Panc1 (cell line): Measurements from ENCODE around the gene RXFP2. TPM values are rescaled to one million over a fixed set of nuclear protein-coding genes. Genes with fewer than 3 reads are reported as not detected.

Source experiments
- ATAC-seq: fragments of 200-7000 bp; cut with Tn5 transposase; 2 replicates; pipeline ENCODE4 v1.9.1; 2020; ENCODE audit warnings: mild to moderate bottlenecking, moderate library complexity
- BruUV-seq: library from RNA; stranded (reverse); fragments of 400-500 nt; replicated peaks from 2 replicates; lab custom pipeline; 2021; lab: Mats Ljungman, UMichigan
- CTCF ChIA-PET: fragments of 300-600 bp; sonication (Branson Sonifier 250); formaldehyde crosslinking; loops from one replicate; lab custom pipeline; 2022; ENCODE audit warnings: antibody characterized with exemption; lab: Charles Lee
- POLR2A ChIA-PET: fragments of 300-600 bp; sonication (Branson Sonifier 250); formaldehyde crosslinking; loops from one replicate; lab custom pipeline; 2022; ENCODE audit warnings: antibody characterized with exemption; lab: Charles Lee
- DNase-seq: peaks from one replicate; pipeline ENCODE4 v3.0.0-alpha.2; 2010; ENCODE audit warnings: low read depth, low spot score
- H3K27ac ChIP-seq: 2 replicates; pipeline ENCODE4 v1.5.1; 2011; ENCODE audit warnings: mild to moderate bottlenecking, low read length, inconsistent platforms
- H3K27me3 ChIP-seq: fragments of 200-500 bp; sonication (Bioruptor generic); 2 replicates; pipeline ENCODE4 v1.6.0; 2014; ENCODE audit warnings: low read length, inconsistent platforms; ENCODE audit not compliant: control insufficient read depth, insufficient read depth
- H3K36me3 ChIP-seq: fragments of 200-500 bp; sonication (Bioruptor generic); 2 replicates; pipeline ENCODE4 v1.5.1; 2014; ENCODE audit warnings: inconsistent platforms, mild to moderate bottlenecking, low read length, moderate library complexity; ENCODE audit not compliant: control insufficient read depth, insufficient read depth
- H3K4me1 ChIP-seq: 2 replicates; pipeline ENCODE4 v1.5.1; 2011; ENCODE audit warnings: inconsistent platforms, mild to moderate bottlenecking, low read length, moderate library complexity; ENCODE audit not compliant: control insufficient read depth, insufficient read depth
- H3K4me3 ChIP-seq, 2 experiments: 2 replicates each; pipeline ENCODE4 v1.5.1; 2011 to 2012; ENCODE audit warnings: low read depth in 2 of 2, low read length in 2 of 2, mild to moderate bottlenecking in 2 of 2, inconsistent platforms in 1 of 2, moderate library complexity in 1 of 2
- H3K9me3 ChIP-seq: fragments of 200-500 bp; sonication (Bioruptor generic); 2 replicates; pipeline ENCODE4 v1.5.1; 2014; ENCODE audit warnings: low read depth, mild to moderate bottlenecking, inconsistent platforms, low read length, moderate library complexity; ENCODE audit not compliant: control insufficient read depth, insufficient read depth
- POLR2AphosphoS5 ChIP-seq: IDR thresholded peaks from 2 replicates; pipeline ENCODE4 v1.6.1; 2012; ENCODE audit warnings: mild to moderate bottlenecking, low read depth, low read length, moderate library complexity
- SIN3A ChIP-seq: IDR thresholded peaks from 2 replicates; pipeline ENCODE4 v1.6.1; 2012; ENCODE audit warnings: low read depth, mild to moderate bottlenecking, low read length, moderate library complexity, borderline replicate concordance; ENCODE audit not compliant: insufficient read depth
- TCF7L2 ChIP-seq: IDR thresholded peaks from 2 replicates; pipeline ENCODE4 v1.6.1; 2011; ENCODE audit warnings: mild to moderate bottlenecking, low read depth, low read length, inconsistent platforms
- in situ Hi-C: cut with HindIII; loops from 2 replicates; pipeline ENCODE4 v1.10.0; 2016; ENCODE audit warnings: low sequenced_read_pairs, low pct_unique_long_range_greater_than_20kb
- intact Hi-C: fragments of 100-400 bp; cut with micrococcal nuclease; formaldehyde crosslinking; loops from one replicate; pipeline ENCODE4 v1.10.0; 2022; ENCODE audit not compliant: unreplicated experiment
- total RNA-seq: library from RNA; stranded (reverse); gene quantifications from one replicate; pipeline ENCODE4 v1.2.1, GENCODE V29; 2021; ENCODE audit not compliant: unreplicated experiment
- TF ChIP-seq, protein P1 (sequence below): fragments of 450-650 bp; IDR thresholded peaks from 2 replicates; pipeline ENCODE4 v1.5.1; 2017; ENCODE audit warnings: mild to moderate bottlenecking
- TF ChIP-seq, protein P2 (sequence below), 2 experiments: IDR thresholded peaks; 2 replicates each; pipeline ENCODE4 v1.6.1; 2011 to 2012; ENCODE audit warnings: low read depth in 2 of 2, control low read depth in 1 of 2, low read length in 1 of 2, mild to moderate bottlenecking in 1 of 2, moderate library complexity in 1 of 2; ENCODE audit not compliant: insufficient read depth in 1 of 2

Gene RXFP2
- total RNA-seq, 1 experiment from 2014 or later = not detected

GRCh38 chr13:31805841-31806240, 66.5 kb downstream of the RXFP2 start:
- H3K4me1 ChIP-seq = no peaks in the 10 kb centered on the region
- no TSS peak for BruUV-seq
- in situ Hi-C loops (no loop called here), intact Hi-C loops (no loop called here)
- H3K9me3 ChIP-seq = no peaks in the 10 kb centered on the region
- no peak for TF ChIP-seq POLR2AphosphoS5
- no peak for TF ChIP-seq TCF7L2
- H3K36me3 ChIP-seq = no peaks in the 10 kb centered on the region
- CTCF ChIA-PET = no interaction called here
- no peaks in the 10 kb centered on the region for H3K27me3 ChIP-seq
- H3K27ac ChIP-seq = no peak overlapping the region
- POLR2A ChIA-PET = no interaction called here
- no peak overlapping the region for H3K4me3 ChIP-seq
- DNase-seq (no peak), ATAC-seq (no peak)

DNA sequence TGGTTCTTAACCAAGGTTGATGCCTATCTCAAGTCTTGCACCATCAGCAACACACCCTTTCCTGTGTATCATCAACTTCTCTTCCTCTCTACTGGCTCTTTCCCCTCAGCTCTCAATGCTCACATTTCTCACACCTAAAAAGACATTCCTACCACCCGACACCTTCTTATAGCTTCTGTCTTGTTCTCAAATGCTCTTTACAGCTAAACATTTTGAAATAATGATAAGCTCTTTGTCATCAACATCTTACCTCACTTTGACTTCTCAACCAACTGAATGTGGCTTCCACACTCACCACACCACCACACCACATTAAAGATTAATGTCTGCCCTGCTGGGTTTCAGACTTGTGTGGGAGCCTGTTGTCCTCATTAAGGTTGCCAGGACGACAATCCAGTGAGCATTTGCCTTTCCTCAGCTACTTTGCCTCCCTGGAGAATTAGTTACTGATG, 67.8 kb downstream of the RXFP2 start:
- CTCF ChIA-PET = no interaction called here
- in situ Hi-C loops (no loop called here), intact Hi-C loops (no loop called here)
- Histone ChIP-seq H3K4me3 (no peak overlapping the region), H3K4me1 (no peaks in the 10 kb centered on the region), H3K27me3 (no peaks in the 10 kb centered on the region), H3K36me3 (no peaks in the 10 kb centered on the region), H3K9me3 (no peaks in the 10 kb centered on the region), H3K27ac (no peak overlapping the region)
- ATAC-seq (no peak), DNase-seq (no peak)
- TF ChIP-seq POLR2AphosphoS5 (no peak), SIN3A (no peak), TCF7L2 (no peak)
- TF ChIP-seq, protein P1, sequence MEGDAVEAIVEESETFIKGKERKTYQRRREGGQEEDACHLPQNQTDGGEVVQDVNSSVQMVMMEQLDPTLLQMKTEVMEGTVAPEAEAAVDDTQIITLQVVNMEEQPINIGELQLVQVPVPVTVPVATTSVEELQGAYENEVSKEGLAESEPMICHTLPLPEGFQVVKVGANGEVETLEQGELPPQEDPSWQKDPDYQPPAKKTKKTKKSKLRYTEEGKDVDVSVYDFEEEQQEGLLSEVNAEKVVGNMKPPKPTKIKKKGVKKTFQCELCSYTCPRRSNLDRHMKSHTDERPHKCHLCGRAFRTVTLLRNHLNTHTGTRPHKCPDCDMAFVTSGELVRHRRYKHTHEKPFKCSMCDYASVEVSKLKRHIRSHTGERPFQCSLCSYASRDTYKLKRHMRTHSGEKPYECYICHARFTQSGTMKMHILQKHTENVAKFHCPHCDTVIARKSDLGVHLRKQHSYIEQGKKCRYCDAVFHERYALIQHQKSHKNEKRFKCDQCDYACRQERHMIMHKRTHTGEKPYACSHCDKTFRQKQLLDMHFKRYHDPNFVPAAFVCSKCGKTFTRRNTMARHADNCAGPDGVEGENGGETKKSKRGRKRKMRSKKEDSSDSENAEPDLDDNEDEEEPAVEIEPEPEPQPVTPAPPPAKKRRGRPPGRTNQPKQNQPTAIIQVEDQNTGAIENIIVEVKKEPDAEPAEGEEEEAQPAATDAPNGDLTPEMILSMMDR = no peak
- TF ChIP-seq, protein P2, sequence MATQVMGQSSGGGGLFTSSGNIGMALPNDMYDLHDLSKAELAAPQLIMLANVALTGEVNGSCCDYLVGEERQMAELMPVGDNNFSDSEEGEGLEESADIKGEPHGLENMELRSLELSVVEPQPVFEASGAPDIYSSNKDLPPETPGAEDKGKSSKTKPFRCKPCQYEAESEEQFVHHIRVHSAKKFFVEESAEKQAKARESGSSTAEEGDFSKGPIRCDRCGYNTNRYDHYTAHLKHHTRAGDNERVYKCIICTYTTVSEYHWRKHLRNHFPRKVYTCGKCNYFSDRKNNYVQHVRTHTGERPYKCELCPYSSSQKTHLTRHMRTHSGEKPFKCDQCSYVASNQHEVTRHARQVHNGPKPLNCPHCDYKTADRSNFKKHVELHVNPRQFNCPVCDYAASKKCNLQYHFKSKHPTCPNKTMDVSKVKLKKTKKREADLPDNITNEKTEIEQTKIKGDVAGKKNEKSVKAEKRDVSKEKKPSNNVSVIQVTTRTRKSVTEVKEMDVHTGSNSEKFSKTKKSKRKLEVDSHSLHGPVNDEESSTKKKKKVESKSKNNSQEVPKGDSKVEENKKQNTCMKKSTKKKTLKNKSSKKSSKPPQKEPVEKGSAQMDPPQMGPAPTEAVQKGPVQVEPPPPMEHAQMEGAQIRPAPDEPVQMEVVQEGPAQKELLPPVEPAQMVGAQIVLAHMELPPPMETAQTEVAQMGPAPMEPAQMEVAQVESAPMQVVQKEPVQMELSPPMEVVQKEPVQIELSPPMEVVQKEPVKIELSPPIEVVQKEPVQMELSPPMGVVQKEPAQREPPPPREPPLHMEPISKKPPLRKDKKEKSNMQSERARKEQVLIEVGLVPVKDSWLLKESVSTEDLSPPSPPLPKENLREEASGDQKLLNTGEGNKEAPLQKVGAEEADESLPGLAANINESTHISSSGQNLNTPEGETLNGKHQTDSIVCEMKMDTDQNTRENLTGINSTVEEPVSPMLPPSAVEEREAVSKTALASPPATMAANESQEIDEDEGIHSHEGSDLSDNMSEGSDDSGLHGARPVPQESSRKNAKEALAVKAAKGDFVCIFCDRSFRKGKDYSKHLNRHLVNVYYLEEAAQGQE (IDR thresholded peaks at IDR 0.05; ENCODE audit: insufficient read depth in 1 of 2, low read depth in 2 of 2, low read length in 1 of 2) = no peak
- POLR2A ChIA-PET = no interaction called here
- no TSS peak for BruUV-seq

- H3K27me3 ChIP-seq = no peaks in the 10 kb centered on the region
- CTCF ChIA-PET = no interaction called here
- no peak for DNase-seq
- no peak for ATAC-seq
- H3K4me1 ChIP-seq = no peaks in the 10 kb centered on the region
- H3K36me3 ChIP-seq = no peaks in the 10 kb centered on the region
- in situ Hi-C loops (no loop called here), intact Hi-C loops (no loop called here)
- POLR2A ChIA-PET = no interaction called here
- H3K4me3 ChIP-seq = no peak overlapping the region
- BruUV-seq = no TSS peak
- TF ChIP-seq, protein P1 = no peak
- TF ChIP-seq, protein P2 (IDR thresholded peaks at IDR 0.05; ENCODE audit: insufficient read depth in 1 of 2, low read depth in 2 of 2, low read length in 1 of 2) = no peak
- TF ChIP-seq SIN3A (no peak), TCF7L2 (no peak), POLR2AphosphoS5 (no peak)
- no peaks in the 10 kb centered on the region; the same call in 1 of the 2 replicates for H3K9me3 ChIP-seq
- no peak overlapping the region for H3K27ac ChIP-seq
These were observed 75.2 kb downstream of the RXFP2 start for GRCh38 chr13:31814536-31814935.
